Gastrocnemius medialis (tissue), 4 donors: Measurements from ENCODE around the gene ADAMTSL1. TPM values are rescaled to one million over a fixed set of nuclear protein-coding genes. Genes with fewer than 3 reads are reported as not detected.

Source experiments
- ATAC-seq, 2 donors: fragments of 150-250 bp; one replicate each; pipeline ENCODE4 v1.9.1; 2016
- DNase-seq, 2 donors: peaks; one replicate each; pipeline ENCODE4 v3.0.0-alpha.2; 2019
- H3K27ac ChIP-seq, 4 donors: fragments of 200-600 bp; sonication (generic); 1 replicate in 1 of 4; 2 replicates in 3 of 4; pipeline ENCODE4 v1.5.1; 2016 to 2018; ENCODE audit warnings: mild to moderate bottlenecking in 2 of 4, moderate library complexity in 1 of 4
- H3K27me3 ChIP-seq, 3 donors: fragments of 200-600 bp; sonication (generic) in 2 of 3; 1 replicate in 1 of 3; 2 replicates in 2 of 3; pipeline versions ENCODE4 v1.5.1 to v1.6.0; 2016 to 2019; ENCODE audit warnings: mild to moderate bottlenecking in 1 of 3, moderate library complexity in 1 of 3
- H3K36me3 ChIP-seq, 2 donors: fragments of 200-600 bp; sonication (generic) in 1 of 2; one replicate each; pipeline ENCODE4 v1.5.1; 2017 to 2018
- H3K4me1 ChIP-seq, 2 donors: fragments of 200-600 bp; sonication (generic) in 1 of 2; one replicate each; pipeline ENCODE4 v1.5.1; 2016 to 2017; ENCODE audit warnings: mild to moderate bottlenecking in 2 of 2
- H3K4me3 ChIP-seq, 4 donors: fragments of 200-600 bp; sonication (generic) in 3 of 4; 1 replicate in 1 of 4; 2 replicates in 3 of 4; pipeline ENCODE4 v1.5.1; 2016 to 2019; ENCODE audit warnings: mild to moderate bottlenecking in 2 of 4
- H3K9me3 ChIP-seq, 3 donors: fragments of 200-600 bp; sonication (generic) in 2 of 3; 1 replicate in 1 of 3; 2 replicates in 2 of 3; pipeline ENCODE4 v1.5.1; 2016 to 2019
- CTCF ChIP-seq, 5 experiments: fragments of 450-650 bp in 3 of 5; fragments of 200-600 bp in 2 of 5; sonication (generic) in 2 of 5; IDR thresholded peaks in 4 of 5; conservative IDR thresholded peaks in 1 of 5; 1 replicate in 4 of 5; 2 replicates in 1 of 5; pipeline ENCODE4 v1.5.1; 2016 to 2019; ENCODE audit warnings: antibody characterized with exemption in 5 of 5, mild to moderate bottlenecking in 3 of 5, moderate library complexity in 3 of 5
- POLR2A ChIP-seq, 2 donors: fragments of 450-650 bp; IDR thresholded peaks; one replicate each; pipeline ENCODE4 v1.6.1; 2017; ENCODE audit warnings: antibody characterized with exemption in 2 of 2, mild to moderate bottlenecking in 2 of 2, moderate library complexity in 2 of 2
- in situ Hi-C, 4 donors: fragments of 200-750 bp; cut with MboI; loops; one replicate each; pipeline versions ENCODE4 v1.15.0 to v1.8.0; 2017; ENCODE audit warnings: low sequenced_read_pairs in 4 of 4
- intact Hi-C: fragments of 100-400 bp; cut with DNase I; formaldehyde crosslinking; loops from one replicate; pipeline ENCODE4 v1.15.1; 2023; ENCODE audit warnings: low total_unique reads
- total RNA-seq, 4 donors: library from RNA; depleted of rRNA; stranded (reverse); fragments of >200 nt; gene quantifications; one replicate each; pipeline versions ENCODE4 v1.1.0 to v1.2.3, GENCODE V29; 2016

Gene ADAMTSL1
- total RNA-seq, 4 donors from 2014 or later: 0.05 to 0.58 (median 0.28) TPM

- in situ Hi-C loops: no loop called here
- H3K27ac ChIP-seq: no peak overlapping the region
Observed at GRCh38 chr9:18477719-18478118, 3.8 kb downstream of the ADAMTSL1 start.

GRCh38 chr9:18478501-18479361 lies 4.8 kb downstream of the ADAMTSL1 start:
- no peaks in the 10 kb centered on the region for H3K27me3 ChIP-seq
- no peak for DNase-seq
- ATAC-seq: no peak
- intact Hi-C loops (no loop called here), in situ Hi-C loops (no loop called here)
- H3K4me1 ChIP-seq: peaks cover 0 to 7% of the 10 kb centered on the region in 2 donors
- H3K36me3 ChIP-seq: no peaks in the 10 kb centered on the region
- H3K9me3 ChIP-seq: no peaks in the 10 kb centered on the region
- no peak for TF ChIP-seq CTCF (IDR thresholded peaks at IDR 0.05 in 4 of 5, conservative IDR thresholded peaks at IDR 0.05 in 1 of 5)
- no peak for TF ChIP-seq POLR2A (IDR thresholded peaks at IDR 0.05)
- no peak overlapping the region for H3K4me3 ChIP-seq
- H3K27ac ChIP-seq: no peak overlapping the region

More at GRCh38 chr9:18477719-18478118, 3.8 kb downstream of the ADAMTSL1 start:
- no peaks in the 10 kb centered on the region for H3K36me3 ChIP-seq
- no peaks in the 10 kb centered on the region for H3K9me3 ChIP-seq
- DNase-seq (no peak), ATAC-seq (no peak)
- no peak overlapping the region for H3K4me3 ChIP-seq
- TF ChIP-seq POLR2A (IDR thresholded peaks at IDR 0.05): no peak
- TF ChIP-seq CTCF (IDR thresholded peaks at IDR 0.05 in 4 of 5, conservative IDR thresholded peaks at IDR 0.05 in 1 of 5): no peak
- peaks cover 0 to 7% of the 10 kb centered on the region in 2 donors for H3K4me1 ChIP-seq
- intact Hi-C loops: no loop called here
- no peaks in the 10 kb centered on the region for H3K27me3 ChIP-seq

GRCh38 chr9:18479405-18479804 lies 5.5 kb downstream of the ADAMTSL1 start:
- no peak for DNase-seq
- in situ Hi-C loops (no loop called here), intact Hi-C loops (no loop called here)
- H3K4me1 ChIP-seq: peaks cover 0 to 3% of the 10 kb centered on the region in 2 donors
- no peak overlapping the region for H3K27ac ChIP-seq
- TF ChIP-seq POLR2A (IDR thresholded peaks at IDR 0.05) (no peak), CTCF (IDR thresholded peaks at IDR 0.05 in 4 of 5, conservative IDR thresholded peaks at IDR 0.05 in 1 of 5) (no peak)
- H3K4me3 ChIP-seq: no peak overlapping the region
- H3K36me3 ChIP-seq: no peaks in the 10 kb centered on the region
- no peaks in the 10 kb centered on the region for H3K27me3 ChIP-seq
- no peak for ATAC-seq
- no peaks in the 10 kb centered on the region for H3K9me3 ChIP-seq

- TF ChIP-seq CTCF (IDR thresholded peaks at IDR 0.05 in 4 of 5, conservative IDR thresholded peaks at IDR 0.05 in 1 of 5) (no peak), POLR2A (IDR thresholded peaks at IDR 0.05) (no peak)
Observed at GRCh38 chr9:18480662-18481093, 6.7 kb downstream of the ADAMTSL1 start.

More at GRCh38 chr9:18480662-18481093, 6.7 kb downstream of the ADAMTSL1 start:
- H3K36me3 ChIP-seq: no peaks in the 10 kb centered on the region
- intact Hi-C loops: no loop called here
- ATAC-seq (peak in 1 of 2 donors; percentile 69), DNase-seq (no peak)
- in situ Hi-C loops: no loop called here
- H3K27me3 ChIP-seq: no peaks in the 10 kb centered on the region
- no peaks in the 10 kb centered on the region for H3K9me3 ChIP-seq
- H3K4me3 ChIP-seq: no peak overlapping the region
- no peaks in the 10 kb centered on the region for H3K4me1 ChIP-seq
- H3K27ac ChIP-seq: no peak overlapping the region
